ENCODE data around the gene COL1A1. TPM values are rescaled to one million over a fixed set of nuclear protein-coding genes. Genes with fewer than 3 reads are reported as not detected.

Gene COL1A1
- polyA plus RNA-seq, 3 donors, result not detected

DNA sequence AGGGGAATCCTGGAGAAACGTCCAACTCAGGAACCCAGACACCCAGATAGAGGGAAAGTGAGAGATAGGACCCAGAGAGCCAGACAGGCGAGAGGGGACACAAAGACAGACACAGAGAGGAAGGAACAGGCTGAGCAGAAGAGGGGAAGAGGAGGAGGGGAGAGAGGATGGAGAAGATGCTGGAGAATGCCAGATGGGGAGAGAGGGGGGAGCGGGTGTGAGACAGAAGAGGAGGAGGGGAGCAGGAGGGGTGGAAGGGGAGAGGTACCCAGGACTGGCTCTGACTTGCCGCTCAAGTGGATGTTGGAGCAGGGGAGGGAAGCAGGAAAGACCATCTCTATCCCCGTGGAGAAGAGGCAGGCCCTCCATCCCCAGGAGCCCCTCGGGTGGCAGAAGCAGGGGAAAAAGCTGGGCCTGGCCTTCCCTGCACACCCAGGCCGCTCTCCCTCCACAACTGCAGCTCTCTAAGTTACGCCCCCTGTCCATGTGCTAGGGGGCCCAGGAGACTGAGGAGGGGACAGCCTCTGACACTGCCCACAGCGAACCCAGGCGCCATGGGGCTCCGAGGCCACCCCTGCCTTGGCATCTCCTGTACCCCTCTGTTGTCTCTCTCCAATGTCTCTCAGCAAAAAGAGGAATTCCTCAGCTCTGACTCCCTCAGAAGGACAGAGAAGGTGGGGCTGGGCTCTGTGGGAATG, 55.8 kb downstream of the COL1A1 start:
- Histone ChIP-seq H3K27ac (ENCODE audit: low read depth in 1 of 2, low read length in 2 of 2) (peak overlapping the region in 1 of 2 donors; percentile 93), H3K4me2 (replicated peaks; ENCODE audit: extremely low read depth, low read length, poor library complexity, severe bottlenecking) (peak overlapping the region; percentile 99), H3K4me3 (replicated peaks in 1 of 3; ENCODE audit: low read depth in 2 of 3, low read length in 3 of 3) (peak overlapping the region in 2 of 3 experiments; percentile 83 to 100), H4K20me1 (ENCODE audit: insufficient read depth, low read length) (peaks cover 97% of the 10 kb centered on the region), H3K9ac (ENCODE audit: insufficient read depth, low read length, poor library complexity, severe bottlenecking) (peak overlapping the region; percentile 90), H2AFZ (ENCODE audit: insufficient read depth, low read depth, low read length, poor library complexity, severe bottlenecking) (no peak overlapping the region), H3K4me1 (ENCODE audit: control insufficient read depth in 1 of 2, insufficient read depth in 2 of 2, low read length in 2 of 2) (peaks cover 65 to 73% of the 10 kb centered on the region in 2 donors), H3K79me2 (ENCODE audit: insufficient read depth, low read length) (peaks cover 96% of the 10 kb centered on the region), H3K27me3 (ENCODE audit: control insufficient read depth in 2 of 2, insufficient read depth in 2 of 2, low read length in 2 of 2) (no peaks in the 10 kb centered on the region), H3K9me3 (replicated peaks in 1 of 2; ENCODE audit: control insufficient read depth in 1 of 2, insufficient read depth in 1 of 2, low read length in 2 of 2) (no peaks in the 10 kb centered on the region), H3K36me3 (replicated peaks in 1 of 2; ENCODE audit: control insufficient read depth in 1 of 2, insufficient read depth in 2 of 2, low read length in 2 of 2) (peaks cover 49 to 60% of the 10 kb centered on the region in 2 donors)
- Mint-ChIP-seq H3K27ac (peak overlapping the region in 5 of 7 donors; percentile 33 to 79 (median 46)), H3K27me3 (ENCODE audit: low read depth in 3 of 3) (peaks cover 0 to 2% (median 1%) of the 10 kb centered on the region in 3 donors), H3K4me1 (peaks cover 70% of the 10 kb centered on the region), H3K4me3 (peak overlapping the region; percentile 100), H3K9me3 (peaks cover 0 to 4% (median 0%) of the 10 kb centered on the region in 7 donors), H3K36me3 (peaks cover 62 to 67% of the 10 kb centered on the region in 2 donors)
- WGBS (ENCODE audit: insufficient coverage), result 45% methylated on average over 10 of the region's 11 CpGs
- TF ChIP-seq, protein P1, sequence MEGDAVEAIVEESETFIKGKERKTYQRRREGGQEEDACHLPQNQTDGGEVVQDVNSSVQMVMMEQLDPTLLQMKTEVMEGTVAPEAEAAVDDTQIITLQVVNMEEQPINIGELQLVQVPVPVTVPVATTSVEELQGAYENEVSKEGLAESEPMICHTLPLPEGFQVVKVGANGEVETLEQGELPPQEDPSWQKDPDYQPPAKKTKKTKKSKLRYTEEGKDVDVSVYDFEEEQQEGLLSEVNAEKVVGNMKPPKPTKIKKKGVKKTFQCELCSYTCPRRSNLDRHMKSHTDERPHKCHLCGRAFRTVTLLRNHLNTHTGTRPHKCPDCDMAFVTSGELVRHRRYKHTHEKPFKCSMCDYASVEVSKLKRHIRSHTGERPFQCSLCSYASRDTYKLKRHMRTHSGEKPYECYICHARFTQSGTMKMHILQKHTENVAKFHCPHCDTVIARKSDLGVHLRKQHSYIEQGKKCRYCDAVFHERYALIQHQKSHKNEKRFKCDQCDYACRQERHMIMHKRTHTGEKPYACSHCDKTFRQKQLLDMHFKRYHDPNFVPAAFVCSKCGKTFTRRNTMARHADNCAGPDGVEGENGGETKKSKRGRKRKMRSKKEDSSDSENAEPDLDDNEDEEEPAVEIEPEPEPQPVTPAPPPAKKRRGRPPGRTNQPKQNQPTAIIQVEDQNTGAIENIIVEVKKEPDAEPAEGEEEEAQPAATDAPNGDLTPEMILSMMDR (IDR thresholded peaks at IDR 0.05), result no peak
- DNase-seq, result no peak
- intact Hi-C loops (cut with micrococcal nuclease), result no loop called here

DNA sequence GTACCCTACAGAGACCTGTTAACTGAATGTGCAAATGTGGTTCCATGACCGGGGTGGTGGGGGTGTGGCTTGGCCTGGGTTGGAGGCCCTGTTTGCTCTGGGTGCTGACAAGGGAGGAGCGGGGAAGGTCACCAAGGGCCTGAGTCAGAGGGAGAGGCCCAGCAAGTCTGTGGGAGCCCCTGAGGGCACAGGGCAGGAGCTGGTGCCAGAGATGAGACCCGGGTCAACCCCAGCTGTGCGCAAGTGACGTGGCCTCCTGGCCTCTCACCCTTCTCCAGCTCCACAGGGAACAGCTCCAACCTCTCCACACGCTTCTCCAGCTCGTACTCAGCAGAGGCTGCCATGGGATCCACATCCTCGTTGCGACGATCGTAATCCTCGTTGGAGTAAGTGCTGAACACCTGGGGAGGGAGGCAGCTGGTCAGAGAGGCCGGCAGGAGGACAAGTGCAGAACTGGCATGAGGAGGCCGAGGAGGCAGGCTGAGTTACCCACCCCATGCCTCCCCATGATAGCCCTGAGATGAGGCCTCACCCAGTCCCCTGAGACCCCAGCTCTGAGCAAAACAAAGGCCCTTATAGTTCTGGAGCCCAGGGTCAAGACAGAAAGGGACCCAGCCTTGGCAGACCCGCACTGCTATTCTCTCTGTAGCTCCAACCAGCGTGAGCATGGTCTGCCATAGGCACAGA, 56.4 kb downstream of the COL1A1 start:
- Histone ChIP-seq H3K36me3 (replicated peaks in 1 of 2; ENCODE audit: control insufficient read depth in 1 of 2, insufficient read depth in 2 of 2, low read length in 2 of 2) (peaks cover 55 to 67% of the 10 kb centered on the region in 2 donors), H3K9ac (ENCODE audit: insufficient read depth, low read length, poor library complexity, severe bottlenecking) (no peak overlapping the region), H3K27me3 (ENCODE audit: control insufficient read depth in 2 of 2, insufficient read depth in 2 of 2, low read length in 2 of 2) (no peaks in the 10 kb centered on the region), H2AFZ (ENCODE audit: insufficient read depth, low read depth, low read length, poor library complexity, severe bottlenecking) (no peak overlapping the region), H4K20me1 (ENCODE audit: insufficient read depth, low read length) (peaks cover 98% of the 10 kb centered on the region), H3K9me3 (replicated peaks in 1 of 2; ENCODE audit: control insufficient read depth in 1 of 2, insufficient read depth in 1 of 2, low read length in 2 of 2) (no peaks in the 10 kb centered on the region), H3K4me2 (replicated peaks; ENCODE audit: extremely low read depth, low read length, poor library complexity, severe bottlenecking) (peak overlapping the region; percentile 99), H3K4me1 (ENCODE audit: control insufficient read depth in 1 of 2, insufficient read depth in 2 of 2, low read length in 2 of 2) (peaks cover 72 to 80% of the 10 kb centered on the region in 2 donors), H3K79me2 (ENCODE audit: insufficient read depth, low read length) (peaks cover 96% of the 10 kb centered on the region), H3K27ac (ENCODE audit: low read depth in 1 of 2, low read length in 2 of 2) (peak overlapping the region in 1 of 2 donors; percentile 93), H3K4me3 (replicated peaks in 1 of 3; ENCODE audit: low read depth in 2 of 3, low read length in 3 of 3) (peak overlapping the region in 2 of 3 experiments; percentile 83 to 100)
- Mint-ChIP-seq H3K4me3 (peak overlapping the region; percentile 100), H3K27ac (peak overlapping the region in 4 of 7 donors; percentile 31 to 73 (median 40)), H3K36me3 (peaks cover 69 to 74% of the 10 kb centered on the region in 2 donors), H3K9me3 (peaks cover 0 to 6% (median 1%) of the 10 kb centered on the region in 7 donors), H3K4me1 (peaks cover 77% of the 10 kb centered on the region), H3K27me3 (ENCODE audit: low read depth in 3 of 3) (peaks cover 0 to 2% (median 0%) of the 10 kb centered on the region in 3 donors)
- 83% methylated on average over 11 of the region's 16 CpGs for WGBS (ENCODE audit: insufficient coverage)
- TF ChIP-seq, protein P1 (IDR thresholded peaks at IDR 0.05), result no peak
- intact Hi-C loops (cut with micrococcal nuclease), result no loop called here
- DNase-seq, result no peak

Data from CD14-positive monocyte (primary cell).